GM12878 (cell line): ENCODE data around the gene ZNF827. TPM values are rescaled to one million over a fixed set of nuclear protein-coding genes. Genes with fewer than 3 reads are reported as not detected.

ENCODE experiments used
- ATAC-seq: fragments of 200-7000 bp; cut with Tn5 transposase; 3 replicates; pipeline ENCODE4 v1.9.1; 2020; ENCODE audit warnings: mild to moderate bottlenecking, moderate library complexity
- BruUV-seq: library from RNA; stranded (reverse); fragments of 400-500 nt; replicated peaks from 2 replicates; lab custom pipeline; 2021; lab: Mats Ljungman, UMichigan
- CTCF ChIA-PET: fragments of 300-600 bp; sonication (Branson Sonifier 250); formaldehyde crosslinking; extraction: SDS; loops from one replicate; lab custom pipeline; 2021; ENCODE audit warnings: inconsistent platforms; lab: Yijun Ruan, JAX
- POLR2A ChIA-PET: fragments of 350-600 bp; formaldehyde crosslinking; extraction: SDS; loops from one replicate; lab custom pipeline; 2021; ENCODE audit warnings: inconsistent platforms; lab: Charles Lee
- RAD21 ChIA-PET: fragments of 300-600 bp; sonication (Branson Sonifier 250); formaldehyde crosslinking; loops from one replicate; lab custom pipeline; 2023; ENCODE audit warnings: antibody characterized with exemption; ENCODE audit not compliant: unreplicated experiment; lab: Charles Lee
- SMC1A ChIA-PET: fragments of 300-600 bp; sonication (Branson Sonifier 250); formaldehyde crosslinking; loops from one replicate; lab custom pipeline; 2023; ENCODE audit not compliant: unreplicated experiment, uncharacterized antibody; lab: Charles Lee
- DNase-seq: peaks from one replicate; pipeline ENCODE4 v3.0.0-alpha.2; 2011; ENCODE audit warnings: low read depth, low spot score
- FAIRE-seq: peaks from 3 replicates; lab custom pipeline; 2011; peaks lifted over from hg19 to GRCh38; lab: Jason Lieb, UNC
- H2AFZ ChIP-seq: 2 replicates; pipeline ENCODE4 v1.6.0; 2011; ENCODE audit warnings: low read depth, low read length, control low read depth; ENCODE audit not compliant: control insufficient read depth
- H3K27ac ChIP-seq: 2 replicates; pipeline ENCODE4 v1.5.1; 2011; ENCODE audit warnings: control low read depth; ENCODE audit not compliant: control insufficient read depth, insufficient read depth
- H3K27me3 ChIP-seq, 2 experiments: replicated peaks in 1 of 2; 2 replicates each; pipeline versions ENCODE4 v1.6.0 to v1.6.1; 2011; ENCODE audit warnings: low read length in 1 of 2; ENCODE audit not compliant: control insufficient read depth in 2 of 2, insufficient read depth in 2 of 2
- H3K36me3 ChIP-seq, 2 experiments: 2 replicates each; pipeline ENCODE4 v1.5.1; 2011; ENCODE audit warnings: low read length in 1 of 2; ENCODE audit not compliant: control insufficient read depth in 2 of 2, insufficient read depth in 2 of 2
- H3K4me1 ChIP-seq: 2 replicates; pipeline ENCODE4 v1.6.1; 2011; ENCODE audit warnings: mild to moderate bottlenecking, low read length, moderate library complexity, mixed read lengths; ENCODE audit not compliant: control insufficient read depth, insufficient read depth
- H3K4me2 ChIP-seq: 2 replicates; pipeline ENCODE4 v1.6.0; 2011; ENCODE audit warnings: control low read depth; ENCODE audit not compliant: control insufficient read depth, insufficient read depth
- H3K4me3 ChIP-seq: fragments of 200-600 bp; sonication (generic); 2 replicates; pipeline ENCODE4 v1.5.1; 2016
- H3K79me2 ChIP-seq: 2 replicates; pipeline ENCODE4 v1.6.0; 2011; ENCODE audit warnings: low read length; ENCODE audit not compliant: control insufficient read depth, insufficient read depth
- H3K9ac ChIP-seq: 2 replicates; pipeline ENCODE4 v1.8.0; 2011; ENCODE audit warnings: low read length, control low read depth, mixed read lengths; ENCODE audit not compliant: control insufficient read depth, insufficient read depth
- H3K9me3 ChIP-seq: replicated peaks from 3 replicates; pipeline ENCODE4 v1.5.1; 2011; ENCODE audit warnings: mild to moderate bottlenecking, low read length; ENCODE audit not compliant: control insufficient read depth, insufficient read depth
- H4K20me1 ChIP-seq: 2 replicates; pipeline ENCODE4 v1.6.0; 2011; ENCODE audit not compliant: control insufficient read depth, insufficient read depth
- CBX5 ChIP-seq: sonication (generic); IDR thresholded peaks from 2 replicates; pipeline ENCODE4 v1.6.1; 2016; ENCODE audit warnings: low read depth, moderate library complexity, mild to moderate bottlenecking, inconsistent platforms
- CHD2 ChIP-seq: IDR thresholded peaks from 2 replicates; pipeline ENCODE4 v1.6.1; 2011; ENCODE audit warnings: low read depth, low read length, improper control_type of control experiment, borderline replicate concordance
- FOXK2 ChIP-seq: fragments of 450-650 bp; IDR thresholded peaks from 2 replicates; pipeline ENCODE4 v1.6.1; 2017; ENCODE audit warnings: mild to moderate bottlenecking, moderate library complexity
- HDGF ChIP-seq: fragments of 450-650 bp; IDR thresholded peaks from 2 replicates; pipeline ENCODE4 v1.6.1; 2016; ENCODE audit warnings: antibody characterized with exemption
- JUND ChIP-seq: IDR thresholded peaks from 2 replicates; pipeline ENCODE4 v1.6.1; 2012; ENCODE audit warnings: low read depth, mild to moderate bottlenecking, low read length, improper control_type of control experiment, moderate library complexity
- RAD21 ChIP-seq: IDR thresholded peaks from 2 replicates; pipeline ENCODE4 v1.6.1; 2011; ENCODE audit warnings: mild to moderate bottlenecking, low read depth, low read length, moderate library complexity; ENCODE audit not compliant: insufficient read depth
- SIN3A ChIP-seq: IDR thresholded peaks from 2 replicates; pipeline ENCODE4 v1.6.1; 2012; ENCODE audit warnings: low read depth, low read length, improper control_type of control experiment
- SMARCA5 ChIP-seq: fragments of 450-650 bp; IDR thresholded peaks from 2 replicates; pipeline ENCODE4 v1.6.1; 2017; ENCODE audit warnings: mild to moderate bottlenecking
- SRF ChIP-seq, 2 experiments: IDR thresholded peaks; 2 replicates each; pipeline ENCODE4 v1.6.1; 2011; ENCODE audit warnings: low read depth in 2 of 2, low read length in 2 of 2, mild to moderate bottlenecking in 1 of 2, moderate library complexity in 1 of 2
- SUPT20H ChIP-seq: IDR thresholded peaks from 2 replicates; pipeline ENCODE4 v1.6.1; 2011; ENCODE audit warnings: low read depth, mild to moderate bottlenecking, low read length, moderate library complexity, borderline replicate concordance; ENCODE audit not compliant: control insufficient read depth
- WGBS: methylation state at CpG from one replicate; pipeline ENCODE4 v1.1.6; 2016; ENCODE audit warnings: low lambda C conversion rate; ENCODE audit not compliant: insufficient replicate concordance, insufficient coverage; ENCODE audit errors: missing lambda C conversion rate; 5-methylcytosine and 5-hydroxymethylcytosine counted together
- in situ Hi-C: fragments of 300-500 bp; cut with MboI; formaldehyde crosslinking; loops from 9 replicates; pipeline ENCODE4 v1.14.3; 2018; ENCODE audit warnings: mixed read lengths
- intact Hi-C: fragments of 100-400 bp; cut with micrococcal nuclease; formaldehyde crosslinking; loops from one replicate; pipeline ENCODE4 v1.14.2; 2022; ENCODE audit not compliant: unreplicated experiment
- polyA plus RNA-seq, 11 experiments: library from polyadenylated mRNA; depleted of rRNA in 4 of 11; unstranded in 6 of 11; stranded (reverse) in 5 of 11; fragments of >200 nt; fragmentation: Nextera tagmentation in 4 of 11; fragmentation: Illumina TruSeq in 1 of 11; extraction: Ambion mirVana in 4 of 11; extraction: Trizol in 1 of 11; gene quantifications; 1 replicate in 1 of 11; 2 replicates in 10 of 11; pipeline versions ENCODE4 v1.2.1 to v1.2.3, GENCODE V29; 2011 to 2016; ENCODE audit warnings: inconsistent platforms in 2 of 11, missing spikeins in 2 of 11, low read depth in 1 of 11
- total RNA-seq, 4 experiments: library from RNA; depleted of rRNA in 3 of 4; stranded (reverse); fragments of >200 nt in 3 of 4; fragmentation: Illumina TruSeq in 1 of 4; extraction: Trizol in 1 of 4; gene quantifications; 2 replicates each; pipeline versions ENCODE4 v1.2.1 to v1.2.3, GENCODE V29; 2013 to 2021
- TF ChIP-seq, protein P1 (sequence below): IDR thresholded peaks from 2 replicates; pipeline ENCODE4 v1.6.1; 2011; ENCODE audit warnings: low read depth, mild to moderate bottlenecking, low read length, moderate library complexity, borderline replicate concordance; ENCODE audit errors: extremely low read depth
- TF ChIP-seq, protein P2 (sequence below), 3 experiments: IDR thresholded peaks in 2 of 3; conservative IDR thresholded peaks in 1 of 3; 2 replicates each; pipeline ENCODE4 v1.5.1; 2011; ENCODE audit warnings: low read depth in 3 of 3, low read length in 3 of 3, mild to moderate bottlenecking in 3 of 3, control low read depth in 2 of 3, moderate library complexity in 2 of 3, inconsistent platforms in 1 of 3, mixed read lengths in 1 of 3; ENCODE audit not compliant: control insufficient read depth in 2 of 3, insufficient read depth in 1 of 3; ENCODE audit errors: extremely low read depth in 1 of 3

The ZNF827 gene
- total and polyA plus RNA-seq, 10 of the 15 experiments (the other 5 are each of a cell fraction or from before 2014, with no cell fraction given): 3.8 to 31.5 (median 13.6) TPM

GRCh38 chr4:145731028-145731427 lies 207.6 kb downstream of the ZNF827 start (continued):
- TF ChIP-seq, protein P1, sequence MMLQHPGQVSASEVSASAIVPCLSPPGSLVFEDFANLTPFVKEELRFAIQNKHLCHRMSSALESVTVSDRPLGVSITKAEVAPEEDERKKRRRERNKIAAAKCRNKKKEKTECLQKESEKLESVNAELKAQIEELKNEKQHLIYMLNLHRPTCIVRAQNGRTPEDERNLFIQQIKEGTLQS: no peak
- no peak for TF ChIP-seq HDGF

DNA sequence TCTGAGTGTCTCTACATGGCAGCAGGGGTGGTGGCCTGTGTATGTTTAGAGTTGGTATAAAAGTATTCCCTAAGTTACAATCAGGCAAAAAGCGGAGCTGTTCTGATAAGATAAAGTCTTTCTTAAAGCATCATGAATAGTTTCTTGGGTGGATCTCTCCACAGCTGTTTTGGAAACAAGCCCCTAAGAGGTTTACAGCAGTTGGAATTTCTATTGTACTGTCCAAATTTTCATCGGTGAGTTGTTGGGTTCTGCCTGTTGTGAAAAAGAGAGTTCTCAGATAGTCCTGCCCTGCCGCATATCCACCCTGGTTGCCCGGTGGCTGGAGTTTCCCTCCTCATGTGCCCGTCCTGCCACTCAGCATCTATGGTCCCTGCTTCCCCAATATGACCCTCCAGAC lies 208.6 kb downstream of the ZNF827 start:
- no peaks in the 10 kb centered on the region for H3K36me3 ChIP-seq
- H3K9ac ChIP-seq: no peak overlapping the region
- DNase-seq (no peak), FAIRE-seq (no peak), ATAC-seq (no peak)
- H4K20me1 ChIP-seq: no peaks in the 10 kb centered on the region
- H3K4me3 ChIP-seq: no peak overlapping the region
- ChIA-PET RAD21 (no interaction called here), CTCF (no interaction called here), SMC1A (interaction anchor here (1.0 kb wide), 1 partner anchor 113 kb away, joined by 3 read pairs; no protein-coding TSS in a partner anchor), POLR2A (no interaction called here)
- WGBS: 89% methylated on average over 5 of the region's 5 CpGs
- H3K79me2 ChIP-seq: no peaks in the 10 kb centered on the region
- H3K4me1 ChIP-seq: peaks cover 12% of the 10 kb centered on the region
- no peaks in the 10 kb centered on the region for H3K27me3 ChIP-seq
- H3K4me2 ChIP-seq: no peak overlapping the region
- no peak overlapping the region for H2AFZ ChIP-seq
- in situ Hi-C loops (no loop called here), intact Hi-C loops (loop anchor here (5.0 kb wide), 2 partner anchors 113 to 207 kb away; partner anchors contain the start of genes MMAA and ZNF827)
- H3K27ac ChIP-seq: no peak overlapping the region
- H3K9me3 ChIP-seq: no peaks in the 10 kb centered on the region
- TF ChIP-seq SMARCA5 (no peak), SIN3A (no peak)
- no TSS peak for BruUV-seq

GRCh38 chr4:145723336-145723735 lies 215.3 kb downstream of the ZNF827 start:
- H2AFZ ChIP-seq: no peak overlapping the region
- H3K4me2 ChIP-seq: no peak overlapping the region
- FAIRE-seq: no peak
- SMC1A ChIA-PET: interaction anchor here (0.6 to 1.4 kb wide), 5 partner anchors 96 to 210 kb away, joined by 3 read pairs; no protein-coding TSS in a partner anchor
- H3K9me3 ChIP-seq: no peaks in the 10 kb centered on the region
- no peak overlapping the region for H3K9ac ChIP-seq
- no peaks in the 10 kb centered on the region for H4K20me1 ChIP-seq
- H3K36me3 ChIP-seq: no peaks in the 10 kb centered on the region
- 67% methylated on average over 2 of the region's 2 CpGs for WGBS
- in situ Hi-C loops: no loop called here
- no peak for ATAC-seq
- CTCF ChIA-PET: interaction anchor here (0.8 to 1.9 kb wide), 4 partner anchors 15 to 192 kb away, joined by 3 to 7 read pairs (median 3); no protein-coding TSS in a partner anchor
- DNase-seq: no peak
- BruUV-seq: no TSS peak
- no peaks in the 10 kb centered on the region for H3K79me2 ChIP-seq
- no peaks in the 10 kb centered on the region for H3K27me3 ChIP-seq
- peaks cover 10% of the 10 kb centered on the region for H3K4me1 ChIP-seq
- no peak overlapping the region for H3K27ac ChIP-seq
- H3K4me3 ChIP-seq: no peak overlapping the region
- RAD21 ChIA-PET: interaction anchor here (0.9 to 2.5 kb wide), 4 partner anchors 10 to 165 kb away, joined by 3 to 6 read pairs (median 4); no protein-coding TSS in a partner anchor
- POLR2A ChIA-PET: no interaction called here
- intact Hi-C loops: no loop called here
- TF ChIP-seq FOXK2 (no peak), CBX5 (no peak), RAD21 (peak; percentile 34), SUPT20H (no peak), JUND (no peak), SRF (IDR thresholded peaks at IDR 0.05; ENCODE audit: low read depth in 2 of 2, low read length in 2 of 2) (no peak), CHD2 (no peak)
- TF ChIP-seq, protein P2, sequence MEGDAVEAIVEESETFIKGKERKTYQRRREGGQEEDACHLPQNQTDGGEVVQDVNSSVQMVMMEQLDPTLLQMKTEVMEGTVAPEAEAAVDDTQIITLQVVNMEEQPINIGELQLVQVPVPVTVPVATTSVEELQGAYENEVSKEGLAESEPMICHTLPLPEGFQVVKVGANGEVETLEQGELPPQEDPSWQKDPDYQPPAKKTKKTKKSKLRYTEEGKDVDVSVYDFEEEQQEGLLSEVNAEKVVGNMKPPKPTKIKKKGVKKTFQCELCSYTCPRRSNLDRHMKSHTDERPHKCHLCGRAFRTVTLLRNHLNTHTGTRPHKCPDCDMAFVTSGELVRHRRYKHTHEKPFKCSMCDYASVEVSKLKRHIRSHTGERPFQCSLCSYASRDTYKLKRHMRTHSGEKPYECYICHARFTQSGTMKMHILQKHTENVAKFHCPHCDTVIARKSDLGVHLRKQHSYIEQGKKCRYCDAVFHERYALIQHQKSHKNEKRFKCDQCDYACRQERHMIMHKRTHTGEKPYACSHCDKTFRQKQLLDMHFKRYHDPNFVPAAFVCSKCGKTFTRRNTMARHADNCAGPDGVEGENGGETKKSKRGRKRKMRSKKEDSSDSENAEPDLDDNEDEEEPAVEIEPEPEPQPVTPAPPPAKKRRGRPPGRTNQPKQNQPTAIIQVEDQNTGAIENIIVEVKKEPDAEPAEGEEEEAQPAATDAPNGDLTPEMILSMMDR (IDR thresholded peaks at IDR 0.05 in 2 of 3, conservative IDR thresholded peaks at IDR 0.05 in 1 of 3; ENCODE audit: control insufficient read depth in 2 of 3, extremely low read depth in 1 of 3, insufficient read depth in 1 of 3, low read depth in 3 of 3, low read length in 3 of 3): 0 out of 6 replicates have a peak, but pooled peaks of 1 of the 3 experiments have one; percentile 1
